Measurements from ENCODE around the gene EIF4G1. TPM values are rescaled to one million over a fixed set of nuclear protein-coding genes. Genes with fewer than 3 reads are reported as not detected.

Gene EIF4G1
- total and polyA plus RNA-seq, 2 experiments from 2014 or later = 227 to 552 TPM

GRCh38 chr3:184347321-184348056, 33.1 kb downstream of the EIF4G1 start (continued):
- TF ChIP-seq ZNF462 (CRISPR knock-in tag; IDR thresholded peaks at IDR 0.05) (no peak), ETS1 (IDR thresholded peaks at IDR 0.05) (no peak), EZH2 (IDR thresholded peaks at IDR 0.05; ENCODE audit: low read depth, unreplicated experiment) (no peak), NANOG (IDR thresholded peaks at IDR 0.05; ENCODE audit: borderline replicate concordance) (no peak), EZH2phosphoT487 (IDR thresholded peaks at IDR 0.05; ENCODE audit: unreplicated experiment) (no peak), CTCF (conservative IDR thresholded peaks at IDR 0.05; ENCODE audit: low read depth in 2 of 2) (no peak), CREB1 (CRISPR knock-in tag; IDR thresholded peaks at IDR 0.05; ENCODE audit: low read depth) (no peak), JUNB (IDR thresholded peaks at IDR 0.05; ENCODE audit: unreplicated experiment) (no peak), POLR2AphosphoS5 (IDR thresholded peaks at IDR 0.05; ENCODE audit: low read depth) (no peak), STAT1 (IDR thresholded peaks at IDR 0.05; ENCODE audit: unreplicated experiment) (no peak), ZNF331 (CRISPR knock-in tag; IDR thresholded peaks at IDR 0.05; ENCODE audit: low read depth) (no peak)
